H9 (cell line): ENCODE measurements around the gene C1QA. TPM values are rescaled to one million over a fixed set of nuclear protein-coding genes. Genes with fewer than 3 reads are reported as not detected.

ENCODE experiments used
- DNase-seq: peaks from one replicate; pipeline ENCODE4 v3.0.0-alpha.2; 2017
- H2AFZ ChIP-seq: one replicate; pipeline ENCODE4 v1.6.1; 2013; ENCODE audit warnings: mild to moderate bottlenecking, low read length, control low read depth, moderate library complexity
- H2AK5ac ChIP-seq: 2 replicates; pipeline ENCODE4 v1.6.1; 2013; ENCODE audit warnings: low read length, control low read depth, mixed read lengths; ENCODE audit not compliant: insufficient read length
- H2BK120ac ChIP-seq: one replicate; pipeline ENCODE4 v1.6.1; 2013; ENCODE audit warnings: low read depth, mild to moderate bottlenecking, low read length, control low read depth, inconsistent platforms; ENCODE audit not compliant: poor library complexity, severe bottlenecking
- H2BK12ac ChIP-seq: 2 replicates; pipeline ENCODE4 v1.6.1; 2013; ENCODE audit warnings: low read length, control low read depth, mixed read lengths, low read depth; ENCODE audit not compliant: insufficient read length
- H2BK15ac ChIP-seq: 2 replicates; pipeline ENCODE4 v1.6.1; 2013; ENCODE audit warnings: low read depth, low read length, control low read depth
- H2BK20ac ChIP-seq: one replicate; pipeline ENCODE4 v1.6.1; 2013; ENCODE audit warnings: low read depth, mild to moderate bottlenecking, low read length, control low read depth, inconsistent platforms; ENCODE audit not compliant: poor library complexity, severe bottlenecking
- H2BK5ac ChIP-seq: 2 replicates; pipeline ENCODE4 v1.6.1; 2013; ENCODE audit warnings: low read length, control low read depth, mixed read lengths; ENCODE audit not compliant: insufficient read length
- H3K14ac ChIP-seq: 2 replicates; pipeline ENCODE4 v1.6.1; 2013; ENCODE audit warnings: low read length, control low read depth; ENCODE audit not compliant: insufficient read depth
- H3K18ac ChIP-seq: 2 replicates; pipeline ENCODE4 v1.6.1; 2013; ENCODE audit warnings: low read depth, mild to moderate bottlenecking, mixed read lengths, low read length, control low read depth; ENCODE audit not compliant: insufficient read length
- H3K23ac ChIP-seq: 2 replicates; pipeline ENCODE4 v1.6.1; 2013; ENCODE audit warnings: low read length, control low read depth, mixed read lengths, low read depth; ENCODE audit not compliant: insufficient read length
- H3K23me2 ChIP-seq: 2 replicates; pipeline ENCODE4 v1.6.1; 2013; ENCODE audit warnings: low read depth, mild to moderate bottlenecking, mixed read lengths, low read length, control low read depth; ENCODE audit not compliant: insufficient read length, poor library complexity, severe bottlenecking
- H3K27ac ChIP-seq: 2 replicates; pipeline ENCODE4 v1.5.1; 2013; ENCODE audit warnings: low read length, control low read depth, mixed read lengths, low read depth; ENCODE audit not compliant: insufficient read length
- H3K27me3 ChIP-seq: 2 replicates; pipeline ENCODE4 v1.6.1; 2013; ENCODE audit warnings: low read length, control low read depth, inconsistent platforms; ENCODE audit not compliant: insufficient read depth
- H3K4ac ChIP-seq: 2 replicates; pipeline ENCODE4 v1.6.1; 2013; ENCODE audit warnings: low read depth, mild to moderate bottlenecking, control low read depth, inconsistent platforms, low read length, moderate library complexity
- H3K4me1 ChIP-seq: 2 replicates; pipeline ENCODE4 v1.6.1; 2013; ENCODE audit warnings: low read length, control low read depth, inconsistent platforms; ENCODE audit not compliant: insufficient read depth
- H3K4me2 ChIP-seq: 2 replicates; pipeline ENCODE4 v1.6.1; 2013; ENCODE audit warnings: low read length, control low read depth, mixed read lengths; ENCODE audit not compliant: insufficient read length, insufficient read depth
- H3K56ac ChIP-seq: 2 replicates; pipeline ENCODE4 v1.6.1; 2013; ENCODE audit warnings: low read depth, mild to moderate bottlenecking, mixed read lengths, low read length, control low read depth; ENCODE audit not compliant: insufficient read length
- H3K79me1 ChIP-seq: 2 replicates; pipeline ENCODE4 v1.6.1; 2013; ENCODE audit warnings: low read depth, mild to moderate bottlenecking, moderate library complexity, low read length, control low read depth, inconsistent platforms; ENCODE audit not compliant: insufficient read depth, poor library complexity, severe bottlenecking
- H3K79me2 ChIP-seq: 2 replicates; pipeline ENCODE4 v1.6.1; 2013; ENCODE audit warnings: low read length, control low read depth, inconsistent platforms; ENCODE audit not compliant: insufficient read depth
- H3K9ac ChIP-seq: 2 replicates; pipeline ENCODE4 v1.6.1; 2013; ENCODE audit warnings: low read length, control low read depth, mixed read lengths; ENCODE audit not compliant: insufficient read length; ENCODE audit errors: extremely low read depth
- H3K9me3 ChIP-seq: one replicate; pipeline ENCODE4 v1.6.1; 2013; ENCODE audit warnings: low read depth, low read length, inconsistent platforms; ENCODE audit not compliant: control insufficient read depth
- H3T11ph ChIP-seq: one replicate; pipeline ENCODE4 v1.6.1; 2013; ENCODE audit warnings: mild to moderate bottlenecking, low read length, control low read depth, inconsistent platforms
- H4K20me1 ChIP-seq: one replicate; pipeline ENCODE4 v1.6.1; 2013; ENCODE audit not compliant: control insufficient read depth, insufficient read length, insufficient read depth
- H4K5ac ChIP-seq: 2 replicates; pipeline ENCODE4 v1.6.1; 2013; ENCODE audit warnings: low read depth, mild to moderate bottlenecking, mixed read lengths, low read length, control low read depth; ENCODE audit not compliant: insufficient read length
- H4K8ac ChIP-seq: replicated peaks from 2 replicates; pipeline ENCODE4 v1.6.1; 2013; ENCODE audit warnings: low read length, control low read depth, mixed read lengths, low read depth; ENCODE audit not compliant: insufficient read length
- H4K91ac ChIP-seq: 2 replicates; pipeline ENCODE4 v1.6.1; 2013; ENCODE audit warnings: low read depth, mild to moderate bottlenecking, moderate library complexity, mixed read lengths, low read length, control low read depth; ENCODE audit not compliant: insufficient read length
- H3K27ac Mint-ChIP-seq, 3 experiments: 2 replicates in 2 of 3; 3 replicates in 1 of 3; pipeline ENCODE4 v1.8.0; 2020 to 2021; ENCODE audit warnings: mixed read lengths in 3 of 3, mild to moderate bottlenecking in 1 of 3, moderate library complexity in 1 of 3
- H3K27me3 Mint-ChIP-seq: 2 replicates; pipeline ENCODE4 v1.8.0; 2021; ENCODE audit warnings: low read depth, mild to moderate bottlenecking, moderate library complexity, mixed read lengths
- H3K36me3 Mint-ChIP-seq, 3 experiments: 2 replicates in 2 of 3; 3 replicates in 1 of 3; pipeline ENCODE4 v1.8.0; 2020 to 2021; ENCODE audit warnings: low read depth in 3 of 3, mixed read lengths in 3 of 3; ENCODE audit not compliant: insufficient read depth in 1 of 3
- H3K4me1 Mint-ChIP-seq, 2 experiments: 2 replicates each; pipeline ENCODE4 v1.8.0; 2020; ENCODE audit warnings: mixed read lengths in 2 of 2
- H3K4me3 Mint-ChIP-seq, 2 experiments: 2 replicates in 1 of 2; 3 replicates in 1 of 2; pipeline ENCODE4 v1.8.0; 2020 to 2021; ENCODE audit warnings: mild to moderate bottlenecking in 2 of 2, mixed read lengths in 2 of 2, moderate library complexity in 1 of 2
- H3K9me3 Mint-ChIP-seq, 2 experiments: 2 replicates in 1 of 2; 3 replicates in 1 of 2; pipeline ENCODE4 v1.8.0; 2020; ENCODE audit warnings: mild to moderate bottlenecking in 2 of 2, mixed read lengths in 2 of 2, moderate library complexity in 1 of 2
- CTCF ChIP-seq: fragments of 200-600 bp; sonication (generic); conservative IDR thresholded peaks from 3 replicates; pipeline ENCODE4 v1.8.0; 2021; ENCODE audit warnings: antibody characterized with exemption, mild to moderate bottlenecking
- WGBS: extraction: QIAGEN DNeasy Blood & Tissue Kit; methylation state at CpG from one replicate; pipeline ENCODE4 v1.1.7; 2013; ENCODE audit warnings: missing lambda C conversion rate, low lambda C conversion rate, mixed read lengths; ENCODE audit not compliant: insufficient read length; ENCODE audit errors: extremely low coverage; 5-methylcytosine and 5-hydroxymethylcytosine counted together
- total RNA-seq: library from RNA; stranded (reverse); gene quantifications from 2 replicates; pipeline ENCODE4 v1.2.1, GENCODE V29; 2021

Gene C1QA
- total RNA-seq, 1 experiment from 2014 or later: not detected

- DNase-seq: no peak
- no peak overlapping the region for H3T11ph ChIP-seq
- no peak overlapping the region for H3K9ac ChIP-seq
- no peak overlapping the region for H3K4ac ChIP-seq
- H3K23me2 ChIP-seq: no peaks in the 10 kb centered on the region
- H4K5ac ChIP-seq: no peak overlapping the region
- no CpG with 5 or more reads among the region's 6 CpGs for WGBS
- no peak overlapping the region for H2AFZ ChIP-seq
- H3K27ac ChIP-seq: no peak overlapping the region
- no peaks in the 10 kb centered on the region for H3K36me3 Mint-ChIP-seq
- peaks cover 39 to 81% of the 10 kb centered on the region in 2 experiments for H3K4me1 Mint-ChIP-seq
- H3K14ac ChIP-seq: no peak overlapping the region
- no peaks in the 10 kb centered on the region for H3K79me2 ChIP-seq
- H4K8ac ChIP-seq: no peak overlapping the region
- no peaks in the 10 kb centered on the region for H4K20me1 ChIP-seq
- H3K4me3 Mint-ChIP-seq: no peak overlapping the region; a peak in 2 of 5 replicates
- H2BK120ac ChIP-seq: no peak overlapping the region
- peaks cover 0 to 3% of the 10 kb centered on the region in 2 experiments; a peak in 2 of 5 replicates for H3K9me3 Mint-ChIP-seq
- H3K27ac Mint-ChIP-seq: no peak overlapping the region; a peak in 1 of 7 replicates
- H2BK20ac ChIP-seq: no peak overlapping the region
- no peak overlapping the region for H2AK5ac ChIP-seq
- H2BK12ac ChIP-seq: no peak overlapping the region
- no peak overlapping the region for H2BK5ac ChIP-seq
- H3K56ac ChIP-seq: no peak overlapping the region
- no peak overlapping the region for H4K91ac ChIP-seq
- no peaks in the 10 kb centered on the region for H3K9me3 ChIP-seq
- no peaks in the 10 kb centered on the region for H3K4me1 ChIP-seq
- no peak overlapping the region for H2BK15ac ChIP-seq
- no peaks in the 10 kb centered on the region for H3K27me3 ChIP-seq
- no peak overlapping the region for H3K4me2 ChIP-seq
- peaks cover 90% of the 10 kb centered on the region for H3K27me3 Mint-ChIP-seq
- no peaks in the 10 kb centered on the region for H3K79me1 ChIP-seq
- H3K23ac ChIP-seq: no peak overlapping the region
- no peak for TF ChIP-seq CTCF
- no peak overlapping the region for H3K18ac ChIP-seq
Measured at GRCh38 chr1:22609291-22609690, 27.1 kb upstream of the C1QA start.
